ENCODE data around the gene CLOCK.

DNA sequence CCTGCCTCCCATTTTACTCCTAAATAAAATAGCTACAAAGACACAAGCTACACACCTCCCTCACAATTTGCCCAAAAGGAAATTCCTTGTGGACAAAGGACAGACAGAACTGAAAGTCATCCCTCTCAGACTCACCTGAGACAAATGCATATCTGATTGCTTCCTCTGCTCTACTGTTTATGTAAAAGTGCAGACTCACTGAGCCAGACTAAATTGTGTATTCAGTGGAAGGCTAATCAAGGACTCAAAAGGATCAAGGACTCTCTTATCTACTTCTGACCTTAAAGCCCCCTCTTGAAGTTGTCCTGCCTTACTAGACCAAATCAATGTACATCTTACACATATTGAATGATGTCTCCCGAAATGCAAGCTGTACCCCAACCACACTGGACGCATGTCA lies 41.5 kb upstream of the CLOCK start:
- TF ChIP-seq, protein P1, sequence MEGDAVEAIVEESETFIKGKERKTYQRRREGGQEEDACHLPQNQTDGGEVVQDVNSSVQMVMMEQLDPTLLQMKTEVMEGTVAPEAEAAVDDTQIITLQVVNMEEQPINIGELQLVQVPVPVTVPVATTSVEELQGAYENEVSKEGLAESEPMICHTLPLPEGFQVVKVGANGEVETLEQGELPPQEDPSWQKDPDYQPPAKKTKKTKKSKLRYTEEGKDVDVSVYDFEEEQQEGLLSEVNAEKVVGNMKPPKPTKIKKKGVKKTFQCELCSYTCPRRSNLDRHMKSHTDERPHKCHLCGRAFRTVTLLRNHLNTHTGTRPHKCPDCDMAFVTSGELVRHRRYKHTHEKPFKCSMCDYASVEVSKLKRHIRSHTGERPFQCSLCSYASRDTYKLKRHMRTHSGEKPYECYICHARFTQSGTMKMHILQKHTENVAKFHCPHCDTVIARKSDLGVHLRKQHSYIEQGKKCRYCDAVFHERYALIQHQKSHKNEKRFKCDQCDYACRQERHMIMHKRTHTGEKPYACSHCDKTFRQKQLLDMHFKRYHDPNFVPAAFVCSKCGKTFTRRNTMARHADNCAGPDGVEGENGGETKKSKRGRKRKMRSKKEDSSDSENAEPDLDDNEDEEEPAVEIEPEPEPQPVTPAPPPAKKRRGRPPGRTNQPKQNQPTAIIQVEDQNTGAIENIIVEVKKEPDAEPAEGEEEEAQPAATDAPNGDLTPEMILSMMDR (IDR thresholded peaks at IDR 0.05; ENCODE audit: control extremely low read depth in 1 of 3, insufficient read depth in 1 of 3, low read depth in 1 of 3, low read length in 3 of 3), result no peak
- TF ChIP-seq CEBPB (IDR thresholded peaks at IDR 0.05; ENCODE audit: low read depth, low read length) (no peak), JUND (IDR thresholded peaks at IDR 0.05; ENCODE audit: low read length) (no peak), POLR2A (IDR thresholded peaks at IDR 0.05; ENCODE audit: control extremely low read depth in 1 of 2, low read depth in 2 of 2, low read length in 2 of 2) (no peak), ZNF274 (IDR thresholded peaks at IDR 0.05; ENCODE audit: borderline replicate concordance, extremely low read depth, low read length) (no peak), RFX5 (IDR thresholded peaks at IDR 0.05; ENCODE audit: borderline replicate concordance, low read depth, low read length) (no peak), TBP (IDR thresholded peaks at IDR 0.05; ENCODE audit: low read depth, low read length) (no peak), GTF2F1 (IDR thresholded peaks at IDR 0.05; ENCODE audit: borderline replicate concordance, low read depth, low read length) (no peak), KDM4A (IDR thresholded peaks at IDR 0.05; ENCODE audit: low read depth, low read length, severe bottlenecking) (no peak), JUN (IDR thresholded peaks at IDR 0.05; ENCODE audit: low read depth, low read length) (no peak), EZH2 (IDR thresholded peaks at IDR 0.05; ENCODE audit: low read depth, low read length, severe bottlenecking) (no peak)
- TF ChIP-seq, protein P2, sequence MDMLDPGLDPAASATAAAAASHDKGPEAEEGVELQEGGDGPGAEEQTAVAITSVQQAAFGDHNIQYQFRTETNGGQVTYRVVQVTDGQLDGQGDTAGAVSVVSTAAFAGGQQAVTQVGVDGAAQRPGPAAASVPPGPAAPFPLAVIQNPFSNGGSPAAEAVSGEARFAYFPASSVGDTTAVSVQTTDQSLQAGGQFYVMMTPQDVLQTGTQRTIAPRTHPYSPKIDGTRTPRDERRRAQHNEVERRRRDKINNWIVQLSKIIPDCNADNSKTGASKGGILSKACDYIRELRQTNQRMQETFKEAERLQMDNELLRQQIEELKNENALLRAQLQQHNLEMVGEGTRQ (IDR thresholded peaks at IDR 0.05; ENCODE audit: low read length), result no peak
- TF ChIP-seq, protein P3, sequence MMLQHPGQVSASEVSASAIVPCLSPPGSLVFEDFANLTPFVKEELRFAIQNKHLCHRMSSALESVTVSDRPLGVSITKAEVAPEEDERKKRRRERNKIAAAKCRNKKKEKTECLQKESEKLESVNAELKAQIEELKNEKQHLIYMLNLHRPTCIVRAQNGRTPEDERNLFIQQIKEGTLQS (IDR thresholded peaks at IDR 0.05; ENCODE audit: insufficient read depth, low read depth, low read length), result no peak

Measured in H1 (cell line).